ENCODE data around the gene KRTAP25-1.

KRTAP25-1 gene

GRCh38 chr21:30271156-30271555 lies 18.2 kb downstream of the KRTAP25-1 start:
- H3K9me3 ChIP-seq (ENCODE audit: control insufficient read depth, low read length), result no peaks in the 10 kb centered on the region
- no peak overlapping the region for H2AFZ ChIP-seq
- no peaks in the 10 kb centered on the region for H3K36me3 ChIP-seq (ENCODE audit: control insufficient read depth, insufficient read depth, low read length)
- no peaks in the 10 kb centered on the region for H3K4me1 ChIP-seq
- no peaks in the 10 kb centered on the region for H3K27me3 ChIP-seq (ENCODE audit: control insufficient read depth, insufficient read depth, low read length)
- H3K4me3 ChIP-seq (ENCODE audit: low read depth, low read length), result no peak overlapping the region
- no peak overlapping the region for H3K4me2 ChIP-seq (ENCODE audit: low read length)
- no peaks in the 10 kb centered on the region for H3K79me2 ChIP-seq
- TF ChIP-seq CTCF (IDR thresholded peaks at IDR 0.05), result no peak
- H3K9ac ChIP-seq, result no peak overlapping the region
- H3K27ac ChIP-seq, result no peak overlapping the region

- no peak overlapping the region for H3K27ac ChIP-seq
- no peaks in the 10 kb centered on the region for H3K27me3 ChIP-seq (ENCODE audit: control insufficient read depth, insufficient read depth, low read length)
- no peak for TF ChIP-seq CTCF (IDR thresholded peaks at IDR 0.05)
- H2AFZ ChIP-seq, result no peak overlapping the region
- H3K9me3 ChIP-seq (ENCODE audit: control insufficient read depth, low read length), result no peaks in the 10 kb centered on the region
- no peaks in the 10 kb centered on the region for H3K4me1 ChIP-seq
- no peak overlapping the region for H3K9ac ChIP-seq
- H3K36me3 ChIP-seq (ENCODE audit: control insufficient read depth, insufficient read depth, low read length), result no peaks in the 10 kb centered on the region
- no peak overlapping the region for H3K4me2 ChIP-seq (ENCODE audit: low read length)
- H3K79me2 ChIP-seq, result no peaks in the 10 kb centered on the region
- no peak overlapping the region for H3K4me3 ChIP-seq (ENCODE audit: low read depth, low read length)
Measured at GRCh38 chr21:30269803-30270530, 19.3 kb downstream of the KRTAP25-1 start.

GRCh38 chr21:30268608-30269197 lies 20.6 kb downstream of the KRTAP25-1 start:
- H2AFZ ChIP-seq, result no peak overlapping the region
- H3K4me3 ChIP-seq (ENCODE audit: low read depth, low read length), result no peak overlapping the region
- TF ChIP-seq CTCF (IDR thresholded peaks at IDR 0.05), result no peak
- no peak overlapping the region for H3K9ac ChIP-seq
- no peaks in the 10 kb centered on the region for H3K36me3 ChIP-seq (ENCODE audit: control insufficient read depth, insufficient read depth, low read length)
- no peaks in the 10 kb centered on the region for H3K9me3 ChIP-seq (ENCODE audit: control insufficient read depth, low read length)
- H3K27ac ChIP-seq, result no peak overlapping the region
- no peaks in the 10 kb centered on the region for H3K79me2 ChIP-seq
- H3K4me2 ChIP-seq (ENCODE audit: low read length), result no peak overlapping the region
- H3K4me1 ChIP-seq, result no peaks in the 10 kb centered on the region
- H3K27me3 ChIP-seq (ENCODE audit: control insufficient read depth, insufficient read depth, low read length), result no peaks in the 10 kb centered on the region

GRCh38 chr21:30257773-30258172 lies 31.5 kb downstream of the KRTAP25-1 start:
- H3K27ac ChIP-seq, result no peak overlapping the region
- no peaks in the 10 kb centered on the region for H3K4me1 ChIP-seq
- H3K9me3 ChIP-seq (ENCODE audit: control insufficient read depth, low read length), result no peaks in the 10 kb centered on the region
- no peak overlapping the region for H3K4me2 ChIP-seq (ENCODE audit: low read length)
- TF ChIP-seq CTCF (IDR thresholded peaks at IDR 0.05), result peak; percentile 23
- no peak overlapping the region for H3K9ac ChIP-seq
- H3K36me3 ChIP-seq (ENCODE audit: control insufficient read depth, insufficient read depth, low read length), result no peaks in the 10 kb centered on the region
- H3K79me2 ChIP-seq, result no peaks in the 10 kb centered on the region
- H2AFZ ChIP-seq, result no peak overlapping the region
- H3K4me3 ChIP-seq (ENCODE audit: low read depth, low read length), result no peak overlapping the region
- H3K27me3 ChIP-seq (ENCODE audit: control insufficient read depth, insufficient read depth, low read length), result no peaks in the 10 kb centered on the region

GRCh38 chr21:30256100-30256499 lies 33.2 kb downstream of the KRTAP25-1 start:
- no peak overlapping the region for H3K27ac ChIP-seq
- TF ChIP-seq CTCF (IDR thresholded peaks at IDR 0.05), result no peak
- no peaks in the 10 kb centered on the region for H3K27me3 ChIP-seq (ENCODE audit: control insufficient read depth, insufficient read depth, low read length)
- H3K36me3 ChIP-seq (ENCODE audit: control insufficient read depth, insufficient read depth, low read length), result no peaks in the 10 kb centered on the region
- no peaks in the 10 kb centered on the region for H3K9me3 ChIP-seq (ENCODE audit: control insufficient read depth, low read length)
- H2AFZ ChIP-seq, result no peak overlapping the region
- no peak overlapping the region for H3K9ac ChIP-seq
- no peaks in the 10 kb centered on the region for H3K79me2 ChIP-seq
- H3K4me2 ChIP-seq (ENCODE audit: low read length), result no peak overlapping the region
- H3K4me1 ChIP-seq, result no peaks in the 10 kb centered on the region
- no peak overlapping the region for H3K4me3 ChIP-seq (ENCODE audit: low read depth, low read length)
